Peyer's patch (tissue), 4 donors: ENCODE data around the gene MESP1.

Source experiments
- CTCF ChIP-seq, 6 experiments: fragments of 450-650 bp in 4 of 6; fragments of 200-600 bp in 2 of 6; sonication (generic) in 1 of 6; IDR thresholded peaks; one replicate each; pipeline ENCODE4 v1.5.1; 2017 to 2019; ENCODE audit warnings: antibody characterized with exemption in 6 of 6, mild to moderate bottlenecking in 3 of 6, moderate library complexity in 1 of 6
- POLR2A ChIP-seq, 2 donors: fragments of 450-650 bp; IDR thresholded peaks; one replicate each; pipeline ENCODE4 v1.5.1; 2017; ENCODE audit warnings: antibody characterized with exemption in 2 of 2, mild to moderate bottlenecking in 2 of 2, moderate library complexity in 2 of 2

- TF ChIP-seq CTCF (IDR thresholded peaks at IDR 0.05) (no peak), POLR2A (IDR thresholded peaks at IDR 0.05) (no peak)
Measured at GRCh38 chr15:89743011-89743410, 8.0 kb downstream of the MESP1 start.
